Neural cell (in vitro differentiated cells): ENCODE measurements around the gene PARP8. TPM values are rescaled to one million over a fixed set of nuclear protein-coding genes. Genes with fewer than 3 reads are reported as not detected.

ENCODE experiments used
- H2AFZ ChIP-seq: fragments of 200-600, 300-800 bp; sonication (generic), shearing (Covaris generic); 2 replicates; pipeline ENCODE4 v1.6.0; 2014; ENCODE audit warnings: low read depth, mild to moderate bottlenecking, antibody characterized with exemption, low read length, moderate library complexity
- H3F3A ChIP-seq: fragments of 200-600 bp; shearing (Covaris generic); 2 replicates; pipeline ENCODE4 v1.6.1; 2016; ENCODE audit warnings: mild to moderate bottlenecking, moderate library complexity, mixed read lengths, antibody characterized with exemption, low read length; ENCODE audit not compliant: insufficient read depth, poor library complexity, severe bottlenecking
- H3K27ac ChIP-seq: fragments of 200-600, 300-800 bp; sonication (generic), shearing (Covaris generic); 2 replicates; pipeline ENCODE4 v1.5.1; 2014; ENCODE audit warnings: mild to moderate bottlenecking, low read length, moderate library complexity
- H3K27me3 ChIP-seq: fragments of 300-800, 200-600 bp; sonication (generic), shearing (Covaris generic); 2 replicates; pipeline ENCODE4 v1.6.0; 2014; ENCODE audit warnings: mild to moderate bottlenecking, low read depth, low read length, moderate library complexity; ENCODE audit not compliant: insufficient read depth
- H3K36me3 ChIP-seq: fragments of 300-800, 200-600 bp; sonication (generic), shearing (Covaris generic); 2 replicates; pipeline ENCODE4 v1.5.1; 2014; ENCODE audit warnings: mild to moderate bottlenecking, antibody characterized with exemption, low read length, moderate library complexity; ENCODE audit not compliant: insufficient read depth
- H3K4me2 ChIP-seq: fragments of 300-800, 200-600 bp; sonication (generic), shearing (Covaris generic); 2 replicates; pipeline ENCODE4 v1.6.0; 2014; ENCODE audit warnings: mild to moderate bottlenecking, low read length
- H3K4me3 ChIP-seq: fragments of 300-800, 200-600 bp; sonication (generic), shearing (Covaris generic); 2 replicates; pipeline ENCODE4 v1.5.1; 2014; ENCODE audit warnings: mild to moderate bottlenecking, low read length, moderate library complexity
- H3K79me2 ChIP-seq: fragments of 200-600 bp; shearing (Covaris generic); replicated peaks from 2 replicates; pipeline ENCODE4 v1.6.0; 2014; ENCODE audit warnings: mild to moderate bottlenecking, low read length, moderate library complexity; ENCODE audit not compliant: insufficient read depth
- H3K9ac ChIP-seq: fragments of 300-800, 200-600 bp; sonication (generic), shearing (Covaris generic); 2 replicates; pipeline ENCODE4 v1.6.1; 2016; ENCODE audit warnings: mild to moderate bottlenecking, low read length, mixed read lengths
- H3K9me2 ChIP-seq: fragments of 200-600 bp; shearing (Covaris generic); 2 replicates; pipeline ENCODE4 v1.6.1; 2016; ENCODE audit warnings: mild to moderate bottlenecking, low read length, mixed read lengths; ENCODE audit not compliant: insufficient read depth
- H3K9me3 ChIP-seq: fragments of 200-600, 300-800 bp; sonication (generic), shearing (Covaris generic); 2 replicates; pipeline ENCODE4 v1.6.1; 2016; ENCODE audit warnings: mild to moderate bottlenecking, mixed run types, low read length, moderate library complexity, mixed read lengths
- H4K20me1 ChIP-seq: fragments of 200-600 bp; shearing (Covaris generic); 2 replicates; pipeline ENCODE4 v1.6.1; 2016; ENCODE audit warnings: mild to moderate bottlenecking, mixed run types; ENCODE audit not compliant: insufficient read depth
- CTCF ChIP-seq: fragments of 450-650 bp; IDR thresholded peaks from 2 replicates; pipeline ENCODE4 v1.5.1; 2014; ENCODE audit warnings: antibody characterized with exemption, mild to moderate bottlenecking, moderate library complexity; ENCODE audit not compliant: poor library complexity, severe bottlenecking
- EP300 ChIP-seq: fragments of 450-650 bp; conservative IDR thresholded peaks from 2 replicates; pipeline ENCODE4 v1.6.1; 2014; ENCODE audit warnings: antibody characterized with exemption, mild to moderate bottlenecking, moderate library complexity; ENCODE audit not compliant: poor library complexity, severe bottlenecking
- EZH2 ChIP-seq: fragments of 200-600, 300-800 bp; shearing (Covaris generic), sonication (generic); IDR thresholded peaks from 2 replicates; pipeline ENCODE4 v1.6.1; 2014; ENCODE audit warnings: antibody characterized with exemption, low read length, borderline replicate concordance, mild to moderate bottlenecking; ENCODE audit not compliant: insufficient read depth, poor library complexity, severe bottlenecking
- MXI1 ChIP-seq: fragments of 450-650 bp; conservative IDR thresholded peaks from 2 replicates; pipeline ENCODE4 v1.6.1; 2014; ENCODE audit warnings: antibody characterized with exemption, mild to moderate bottlenecking; ENCODE audit not compliant: poor library complexity, severe bottlenecking
- POLR2AphosphoS5 ChIP-seq: IDR thresholded peaks from 2 replicates; pipeline ENCODE4 v1.6.1; 2012
- RAD21 ChIP-seq: fragments of 450-650 bp; conservative IDR thresholded peaks from 2 replicates; pipeline ENCODE4 v1.6.1; 2014; ENCODE audit warnings: antibody characterized with exemption, mild to moderate bottlenecking, moderate library complexity
- REST ChIP-seq: IDR thresholded peaks from 2 replicates; pipeline ENCODE4 v1.6.1; 2012; ENCODE audit warnings: borderline replicate concordance
- SMC3 ChIP-seq: fragments of 450-650 bp; conservative IDR thresholded peaks from 2 replicates; pipeline ENCODE4 v1.6.1; 2014; ENCODE audit warnings: antibody characterized with exemption, mild to moderate bottlenecking, moderate library complexity; ENCODE audit not compliant: poor library complexity
- TAF1 ChIP-seq: IDR thresholded peaks from 2 replicates; pipeline ENCODE4 v1.6.1; 2012; ENCODE audit warnings: low read depth
- polyA plus RNA-seq: library from polyadenylated mRNA; depleted of rRNA; stranded (reverse); fragments of >200 nt; gene quantifications from 2 replicates; pipeline ENCODE4 v1.2.3, GENCODE V29; 2014

Gene PARP8
- polyA plus RNA-seq, 1 donor from 2014 or later, result 29.9 TPM

- H3K9ac ChIP-seq, result no peak overlapping the region
- H3K79me2 ChIP-seq, result no peaks in the 10 kb centered on the region
- H2AFZ ChIP-seq, result no peak overlapping the region
- no peak overlapping the region for H3K4me3 ChIP-seq
- H3K9me3 ChIP-seq, result no peaks in the 10 kb centered on the region
- no peaks in the 10 kb centered on the region for H4K20me1 ChIP-seq
- no peaks in the 10 kb centered on the region for H3F3A ChIP-seq
- no peak overlapping the region for H3K27ac ChIP-seq
- TF ChIP-seq POLR2AphosphoS5, result no peak
- no peak for TF ChIP-seq EZH2
- TF ChIP-seq SMC3, result no peak
- TF ChIP-seq REST, result no peak
- TF ChIP-seq EP300, result no peak
- no peak for TF ChIP-seq MXI1
- H3K4me2 ChIP-seq, result no peak overlapping the region
- H3K36me3 ChIP-seq, result no peaks in the 10 kb centered on the region
- H3K27me3 ChIP-seq, result no peaks in the 10 kb centered on the region
- no peaks in the 10 kb centered on the region for H3K9me2 ChIP-seq
Measured at GRCh38 chr5:50752800-50753199, 86.4 kb downstream of the PARP8 start.

GRCh38 chr5:50759526-50760270 is 93.3 kb downstream of the PARP8 start:
- no peaks in the 10 kb centered on the region for H3K9me2 ChIP-seq
- H2AFZ ChIP-seq, result no peak overlapping the region
- no peak for TF ChIP-seq TAF1
- no peak for TF ChIP-seq EZH2
- TF ChIP-seq REST, result no peak
- TF ChIP-seq POLR2AphosphoS5, result no peak
- TF ChIP-seq SMC3, result no peak
- TF ChIP-seq RAD21, result no peak
- no peak for TF ChIP-seq CTCF
- no peak for TF ChIP-seq MXI1
- no peak for TF ChIP-seq EP300
- no peaks in the 10 kb centered on the region for H3K9me3 ChIP-seq
- no peak overlapping the region for H3K4me3 ChIP-seq
- H3K36me3 ChIP-seq, result no peaks in the 10 kb centered on the region
- H3F3A ChIP-seq, result no peaks in the 10 kb centered on the region
- no peaks in the 10 kb centered on the region for H3K79me2 ChIP-seq
- no peaks in the 10 kb centered on the region for H4K20me1 ChIP-seq
- H3K4me2 ChIP-seq, result no peak overlapping the region
- H3K27ac ChIP-seq, result no peak overlapping the region
- no peak overlapping the region for H3K9ac ChIP-seq
- no peaks in the 10 kb centered on the region for H3K27me3 ChIP-seq
